Erythroblast (primary cell): ENCODE measurements around the gene JAZF1.

ENCODE experiments used
- GATA1 ChIP-seq: IDR thresholded peaks from 2 replicates; pipeline ENCODE4 v1.6.1; 2011; ENCODE audit warnings: low read depth, mild to moderate bottlenecking, control low read depth, low read length, moderate library complexity
- POLR2A ChIP-seq: IDR thresholded peaks from 2 replicates; pipeline ENCODE4 v1.6.1; 2011; ENCODE audit warnings: mild to moderate bottlenecking, low read length

DNA sequence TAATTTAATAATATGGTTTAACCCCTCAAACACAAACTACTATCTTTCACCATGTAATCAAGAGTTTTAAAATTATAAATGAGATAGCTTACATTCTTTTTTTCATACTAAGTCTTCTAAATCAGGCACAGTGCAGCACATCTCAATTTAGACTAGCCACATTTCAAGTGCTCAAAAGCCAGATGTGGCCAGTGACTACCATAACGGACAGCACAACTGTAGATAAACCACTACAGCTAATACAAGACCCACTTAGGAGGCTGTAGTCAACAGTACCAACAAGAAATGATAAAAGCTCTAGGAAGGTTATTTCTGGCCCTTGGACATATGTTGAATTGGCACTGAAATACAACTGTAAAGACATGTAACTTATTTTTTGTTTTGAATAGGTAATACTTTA is 65.3 kb downstream of the JAZF1 start:
- TF ChIP-seq POLR2A (no peak), GATA1 (no peak)
